Stromal cell of bone marrow (primary cell): ENCODE measurements around the gene DCUN1D1.
A peak's percentile ranks its signal among the peaks of the same experiment; 100 is the strongest.

ENCODE experiments used
- DNase-seq: peaks from one replicate; pipeline ENCODE4 v3.0.0-alpha.2; 2012; ENCODE audit warnings: low read depth

Gene DCUN1D1

GRCh38 chr3:182936239-182936917 is 44.0 kb downstream of the DCUN1D1 start:
- DNase-seq = no peak

DNA sequence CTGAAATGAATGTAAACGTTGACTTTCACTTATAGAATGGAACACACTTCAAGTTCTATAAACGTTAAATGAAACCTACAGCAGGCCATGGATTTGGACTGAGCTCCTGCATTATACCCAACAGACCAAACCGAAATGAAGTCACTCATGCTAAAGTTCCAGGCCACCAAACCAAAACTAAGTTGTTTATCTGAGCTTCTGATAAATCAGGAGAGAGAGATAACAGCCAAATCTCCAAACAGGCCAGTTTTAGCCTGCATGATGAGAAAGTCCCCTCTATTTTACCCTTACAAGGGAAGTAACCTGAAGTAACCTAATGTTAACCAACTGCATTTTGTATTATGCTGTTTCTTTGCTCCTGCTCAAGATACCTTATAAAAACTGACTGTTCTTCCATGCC is 44.5 kb downstream of the DCUN1D1 start:
- no peak for DNase-seq

DNA sequence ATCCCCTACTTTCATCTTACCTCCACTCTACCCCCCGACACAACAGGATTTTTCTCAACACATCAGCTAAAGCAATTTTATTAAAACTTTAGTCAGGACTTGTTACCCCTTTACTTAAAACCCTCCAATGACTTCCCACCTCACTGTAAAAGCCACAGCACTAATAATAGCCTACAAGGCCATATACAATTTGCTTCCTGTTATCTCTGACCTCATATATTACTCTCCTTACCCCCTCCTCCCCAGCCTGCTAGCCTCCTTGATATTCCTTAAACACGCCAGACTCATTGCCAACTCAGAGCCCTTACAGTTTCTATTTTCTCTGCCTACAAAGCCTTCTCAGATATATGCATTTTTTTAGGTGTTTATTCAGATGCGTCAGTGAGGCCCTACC is 54.4 kb downstream of the DCUN1D1 start:
- DNase-seq = no peak

DNA sequence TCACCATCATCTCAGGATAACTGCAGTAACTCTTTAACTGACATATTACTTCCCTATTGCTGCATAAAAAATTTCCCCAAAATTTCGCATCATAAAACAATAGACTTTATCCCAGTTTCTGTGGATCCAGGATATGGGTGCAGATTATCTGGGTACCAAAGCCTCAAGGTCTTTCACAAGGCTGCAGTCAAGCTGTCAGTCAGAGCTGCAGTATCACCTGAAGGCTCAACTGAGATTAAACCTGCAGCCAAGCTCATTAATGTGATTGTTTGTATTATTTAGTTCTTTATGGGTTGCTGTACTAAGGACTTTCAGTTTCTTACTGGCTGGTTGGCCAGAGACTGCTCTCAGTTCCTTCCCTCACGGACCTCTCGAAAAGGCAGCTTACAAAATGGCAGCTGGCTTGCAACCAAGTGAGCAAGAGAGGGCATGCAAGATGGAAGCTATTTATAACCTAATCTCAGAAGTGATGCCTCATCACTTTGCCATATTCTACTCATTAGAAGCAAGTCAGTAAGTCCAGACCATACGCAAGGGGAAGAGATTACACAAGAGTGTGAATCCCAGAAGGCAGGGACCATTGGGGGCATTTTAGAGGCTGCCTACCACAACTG is 54.9 kb downstream of the DCUN1D1 start:
- peak; percentile 12 for DNase-seq

DNA sequence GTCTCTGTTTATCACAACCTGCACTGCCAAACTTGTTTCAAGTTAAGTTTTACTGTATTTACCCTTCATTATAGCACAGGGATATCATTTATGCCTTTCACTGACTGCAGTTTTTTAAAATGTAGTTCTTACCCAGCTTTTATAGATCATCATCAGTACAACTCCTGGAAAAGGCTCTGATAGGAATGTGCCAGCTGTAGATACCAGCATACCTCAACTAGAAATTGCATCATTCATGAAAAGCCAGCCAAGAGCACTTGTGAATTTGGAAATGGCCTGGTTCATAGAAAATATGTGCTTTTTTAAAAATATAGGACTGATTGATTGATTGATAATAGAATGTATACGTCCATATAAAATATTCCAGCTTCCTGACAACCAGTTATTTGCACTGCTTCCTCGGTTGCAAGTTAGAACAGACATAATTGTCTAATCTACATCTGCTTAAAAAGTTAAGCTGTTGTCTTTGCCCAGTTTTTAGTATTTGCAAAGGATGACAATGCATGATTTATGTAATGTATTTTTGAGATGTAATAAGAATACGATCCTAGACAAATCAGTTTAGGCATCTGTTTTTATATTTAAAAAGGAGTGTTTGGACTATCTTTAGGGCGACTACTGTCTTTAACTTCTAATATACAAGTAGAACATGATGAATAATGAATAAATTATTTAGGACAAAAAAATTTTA is 58.5 kb downstream of the DCUN1D1 start:
- DNase-seq = no peak

GRCh38 chr3:182920515-182921084 is 59.7 kb downstream of the DCUN1D1 start:
- no peak for DNase-seq

GRCh38 chr3:182919866-182920357 is 60.4 kb downstream of the DCUN1D1 start:
- DNase-seq = no peak

GRCh38 chr3:182917134-182917533 is 63.2 kb downstream of the DCUN1D1 start:
- DNase-seq = no peak

DNA sequence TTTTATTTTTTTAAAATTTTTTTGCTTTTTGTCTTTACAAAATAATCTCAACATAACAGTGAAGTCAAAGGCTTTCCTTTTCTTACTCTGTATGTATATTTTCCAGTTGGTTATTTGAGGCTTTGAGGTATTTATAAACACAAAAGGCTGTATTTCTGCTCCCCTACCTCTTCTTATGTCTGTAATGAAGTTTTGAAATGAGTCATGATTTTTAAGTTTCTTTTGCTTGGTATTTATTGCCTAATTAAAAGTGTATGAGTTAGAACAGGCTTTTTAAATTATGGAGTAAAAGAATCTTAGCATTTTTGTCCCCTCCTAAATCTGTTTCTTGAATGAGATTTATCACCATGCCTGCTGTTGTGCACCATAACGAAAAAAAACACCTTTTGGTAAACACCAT is 66.0 kb downstream of the DCUN1D1 start:
- no peak for DNase-seq

GRCh38 chr3:182913889-182914288 is 66.4 kb downstream of the DCUN1D1 start:
- DNase-seq = no peak

DNA sequence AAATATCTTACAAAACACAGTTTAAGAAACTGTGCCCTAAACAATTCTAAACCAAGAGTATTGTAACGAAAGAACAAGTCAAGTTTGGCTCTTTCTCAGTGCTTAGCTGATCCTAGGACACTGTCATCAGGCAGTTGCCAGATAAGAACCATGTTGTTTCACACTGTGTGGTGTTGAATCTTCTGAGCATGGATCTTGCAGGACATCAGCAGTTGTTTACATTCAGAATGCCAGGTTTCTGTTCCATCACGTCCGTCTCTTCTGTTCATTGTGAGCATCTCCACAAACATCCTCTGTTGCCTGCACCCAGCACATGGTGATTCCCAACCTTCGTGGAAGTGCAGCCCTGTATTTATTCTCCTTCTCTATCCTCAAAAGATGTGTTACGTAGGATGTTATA is 67.9 kb downstream of the DCUN1D1 start:
- no peak for DNase-seq

DNA sequence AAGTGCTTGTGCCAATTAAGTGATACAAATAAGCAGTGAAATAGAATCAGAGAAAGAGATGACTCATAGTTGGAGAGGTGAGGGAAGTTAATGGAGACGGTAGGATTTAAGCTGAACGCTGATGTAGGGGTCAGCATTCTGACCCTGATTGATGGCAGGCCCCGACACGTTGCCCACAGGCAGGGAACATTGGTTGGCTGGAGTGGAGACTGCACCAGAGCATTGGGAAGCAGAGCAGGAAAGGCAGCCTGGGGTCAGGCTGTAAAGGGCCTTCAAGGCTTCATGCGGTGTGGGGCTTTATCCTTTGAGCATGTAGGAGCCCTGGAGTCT is 68.6 kb downstream of the DCUN1D1 start:
- no peak for DNase-seq

- no peak for DNase-seq
Measured at GRCh38 chr3:182910936-182911781, 69.2 kb downstream of the DCUN1D1 start.

GRCh38 chr3:182909318-182910040 is 70.9 kb downstream of the DCUN1D1 start:
- DNase-seq = no peak

GRCh38 chr3:182908471-182908870 is 71.9 kb downstream of the DCUN1D1 start:
- no peak for DNase-seq

DNA sequence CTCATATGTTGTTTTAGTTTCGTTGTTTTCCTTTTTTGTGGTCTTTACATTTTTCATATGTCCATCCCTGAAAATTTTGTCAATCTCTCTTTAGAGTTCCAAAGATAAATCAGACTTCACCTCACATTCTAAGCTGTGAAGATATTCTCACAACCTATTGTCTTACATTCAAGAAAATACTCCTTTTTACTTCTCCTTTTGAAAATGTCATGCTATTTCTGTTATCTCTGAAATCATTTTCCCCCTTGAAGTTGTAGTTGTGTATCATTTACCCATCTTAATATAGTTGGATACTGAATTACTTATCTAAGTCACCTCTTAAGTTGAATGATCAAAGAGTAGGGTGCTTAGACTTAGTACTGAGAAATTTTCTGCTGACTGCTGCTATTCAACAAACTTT is 74.3 kb downstream of the DCUN1D1 start:
- no peak for DNase-seq

DNA sequence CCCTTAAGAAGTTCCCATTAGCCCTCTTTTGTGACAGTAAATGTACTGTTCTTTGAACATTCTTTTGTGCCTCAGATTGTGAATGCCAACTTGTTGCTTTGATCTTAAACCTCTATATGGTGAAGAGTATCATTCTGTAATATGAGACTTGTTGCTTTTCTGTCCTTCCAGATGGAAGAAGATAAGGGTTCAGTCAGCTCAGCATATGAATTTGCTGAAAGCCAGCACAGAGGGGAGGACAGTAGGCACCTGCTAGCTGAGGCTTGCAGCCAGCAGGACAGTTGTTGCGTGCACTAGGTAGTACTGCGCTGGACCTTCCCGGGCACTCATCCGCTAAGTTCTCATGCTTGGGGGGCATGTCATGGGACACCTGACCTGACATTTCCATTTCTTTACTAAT is 74.7 kb downstream of the DCUN1D1 start:
- DNase-seq = no peak

DNA sequence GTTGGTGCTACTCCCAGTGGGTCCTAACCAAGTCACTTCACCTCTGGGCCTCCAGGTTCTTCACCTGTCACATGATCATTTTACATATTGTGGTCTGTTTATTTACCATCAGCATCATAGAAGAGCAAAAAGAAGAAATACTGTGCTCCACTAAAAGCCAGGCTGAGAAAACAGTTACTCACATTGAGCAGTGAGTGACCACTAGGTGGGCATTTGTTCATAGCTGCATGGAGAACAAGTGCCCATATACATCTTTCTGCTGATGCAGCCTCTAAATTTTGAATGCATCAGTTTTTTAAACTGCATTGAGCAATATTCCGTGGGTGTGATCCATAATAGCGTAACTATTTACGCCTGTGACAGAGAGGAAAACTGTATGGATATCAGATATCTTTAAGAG is 76.2 kb downstream of the DCUN1D1 start:
- DNase-seq = no peak

DNA sequence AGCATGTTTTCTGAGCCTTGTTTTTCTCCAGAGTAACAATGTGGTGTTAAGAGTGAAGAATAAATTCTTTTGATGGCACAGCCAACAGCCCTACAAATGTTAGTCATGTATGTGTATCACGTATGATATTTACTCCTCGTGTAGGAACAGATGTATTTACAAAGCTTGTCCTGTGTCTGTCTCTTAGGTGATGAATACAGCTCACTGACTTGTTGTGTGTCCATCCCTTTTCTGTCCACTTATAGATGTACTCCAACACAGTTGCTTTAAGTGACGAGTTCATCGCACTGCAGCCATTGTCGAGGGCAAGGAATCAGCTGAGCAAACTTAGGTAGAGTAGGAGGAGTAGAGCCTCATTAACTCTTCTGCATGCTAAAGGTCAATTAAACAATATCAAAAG is 78.1 kb downstream of the DCUN1D1 start:
- DNase-seq = no peak

- DNase-seq = no peak
Measured at GRCh38 chr3:182896553-182896952, 83.8 kb downstream of the DCUN1D1 start.

- DNase-seq = no peak
Measured at GRCh38 chr3:182895513-182896112, 84.7 kb downstream of the DCUN1D1 start.
